GM19025 (cell line): ENCODE data around the gene PARP11.

Experiments used
- ATAC-seq: cut with Tn5 transposase; IDR thresholded peaks from one replicate; pipeline ENCODE4 v1.9.1; 2021; ENCODE audit warnings: mild to moderate bottlenecking, low read depth, moderate library complexity; ENCODE audit not compliant: unreplicated experiment

Gene PARP11

DNA sequence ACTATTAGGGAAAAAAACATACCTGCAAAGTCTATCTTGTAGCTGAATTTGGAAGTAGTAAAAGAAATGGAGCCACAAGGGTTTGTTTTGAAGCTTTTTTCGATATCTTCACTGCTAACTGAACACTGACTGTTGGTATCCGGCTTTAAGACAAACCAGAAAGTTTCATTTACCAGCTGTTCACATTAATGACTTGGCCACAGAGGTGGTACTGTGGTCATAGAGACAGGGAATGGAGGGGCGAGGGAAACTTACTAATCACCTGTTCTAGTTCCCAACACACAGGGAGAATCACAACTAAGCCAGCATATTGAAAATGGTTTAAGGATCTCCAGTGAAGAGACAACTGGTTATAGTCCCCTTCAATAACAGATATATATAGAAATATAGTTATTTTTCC, 44.3 kb downstream of the PARP11 start:
- no peak for ATAC-seq

DNA sequence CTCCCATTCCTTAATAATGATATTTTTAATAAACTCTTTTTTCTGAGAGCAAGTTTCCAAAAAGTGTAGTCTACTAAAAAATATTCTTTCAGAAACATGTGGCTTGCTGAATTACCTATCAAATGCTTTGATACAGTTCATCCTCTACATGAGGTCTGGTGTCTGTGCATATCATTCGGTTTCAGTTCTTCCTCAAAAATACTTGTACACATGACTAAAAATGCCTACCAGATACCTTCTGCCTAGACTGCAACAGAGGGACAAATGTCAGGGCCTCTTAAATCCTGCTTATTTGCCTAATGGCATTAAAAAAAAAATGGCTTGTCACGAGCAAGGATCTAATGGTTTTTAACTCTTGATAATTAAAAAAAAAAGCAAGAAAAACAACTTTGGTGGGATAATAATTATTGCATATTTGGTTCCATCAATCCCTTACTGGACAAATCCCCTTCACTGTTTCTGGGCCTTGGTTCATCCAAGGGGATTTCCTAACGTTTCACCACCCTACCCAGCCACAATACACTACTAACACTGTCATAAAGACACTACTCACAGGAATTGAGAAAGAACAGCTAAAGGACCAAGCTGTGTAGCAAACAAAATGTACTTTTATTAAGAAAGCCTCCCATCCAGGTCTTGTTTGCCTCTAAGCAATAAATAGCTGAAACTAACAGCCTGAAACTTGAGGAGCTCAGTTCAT, 45.7 kb downstream of the PARP11 start:
- ATAC-seq = no peak

DNA sequence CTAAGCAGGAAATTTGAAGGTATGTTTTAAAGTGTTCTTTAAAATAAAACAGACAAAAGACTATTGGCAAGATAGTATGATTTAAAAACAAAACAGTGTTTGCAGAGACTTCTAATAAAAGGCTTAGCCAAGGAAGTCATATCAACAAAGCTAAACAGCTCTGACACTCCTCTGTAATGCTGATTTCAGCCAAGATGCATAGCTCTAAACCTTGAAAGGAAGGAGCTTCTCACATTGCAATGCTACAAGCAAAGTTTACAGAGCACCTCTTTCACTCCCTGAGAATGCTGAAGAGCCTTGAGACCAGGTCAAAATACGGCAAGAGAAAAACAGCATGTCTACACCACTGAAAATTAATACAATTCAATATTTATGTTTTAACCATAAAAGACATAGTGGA, 51.8 kb downstream of the PARP11 start:
- no peak for ATAC-seq

DNA sequence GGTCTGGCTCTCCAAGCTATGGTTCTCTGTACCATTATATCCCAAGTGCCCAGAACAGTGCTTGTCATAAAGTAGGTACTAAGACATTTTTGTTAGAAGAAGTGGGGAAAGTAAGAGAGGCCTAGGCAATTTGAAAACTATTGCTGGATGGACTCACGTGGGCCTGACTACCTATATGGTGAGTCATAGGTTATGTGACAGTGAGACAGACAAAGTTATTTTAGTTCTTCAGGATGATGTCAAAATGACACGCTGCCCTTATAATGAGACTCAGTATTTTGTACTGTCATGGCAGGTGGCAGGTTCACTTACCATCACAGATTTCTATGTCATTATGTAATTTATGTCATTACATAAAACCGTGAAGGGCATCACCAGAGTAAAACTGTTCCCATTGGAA, 53.1 kb downstream of the PARP11 start:
- ATAC-seq = no peak

DNA sequence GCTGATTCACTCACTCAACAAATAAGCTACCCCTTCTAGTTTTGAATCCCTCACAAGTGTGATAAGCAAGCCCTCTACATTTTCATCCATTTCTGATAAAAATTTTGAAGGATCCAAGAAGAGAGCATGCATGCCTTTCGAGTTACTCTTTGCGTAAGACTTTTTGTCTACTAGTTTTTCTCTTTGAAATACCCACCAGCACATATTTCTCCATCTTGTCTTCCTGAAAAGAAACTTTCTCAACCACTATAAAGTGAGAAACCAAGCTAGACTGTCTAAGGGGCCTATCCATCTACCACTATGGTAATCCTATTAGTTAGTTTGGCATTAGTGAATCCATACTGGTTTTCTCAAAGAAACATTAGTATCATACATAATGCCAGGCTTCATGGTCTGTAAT, 56.9 kb downstream of the PARP11 start:
- ATAC-seq = no peak

DNA sequence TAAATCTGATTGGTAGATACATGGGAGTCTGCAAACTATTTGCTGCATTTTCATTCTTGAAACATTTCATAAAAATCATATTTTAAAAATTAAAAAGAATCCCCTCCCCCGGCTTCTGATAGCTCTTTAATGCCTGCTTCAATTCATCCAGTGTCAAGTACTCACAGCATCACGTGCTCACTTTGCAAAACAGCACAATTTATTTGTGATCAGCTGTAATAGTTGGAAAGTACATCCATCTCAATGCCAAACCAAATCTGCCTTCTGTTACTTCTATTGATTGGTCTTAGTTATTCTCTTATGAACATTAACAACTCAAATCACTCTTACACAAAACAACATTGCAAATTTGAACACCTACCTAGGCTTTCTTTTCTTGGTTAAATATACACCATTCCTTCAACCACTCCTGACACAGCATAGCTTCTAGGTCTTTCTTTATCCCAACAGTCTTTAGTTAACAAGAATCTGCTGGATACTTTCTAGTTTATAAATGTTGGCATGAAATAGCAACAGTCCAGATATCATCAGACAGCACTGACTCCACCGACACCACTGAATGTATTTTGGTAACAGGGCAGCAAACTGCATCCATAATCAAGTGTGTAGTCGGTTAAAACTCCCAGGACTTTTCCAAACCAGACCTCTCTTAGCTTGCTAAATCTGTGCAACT, 58.0 kb downstream of the PARP11 start:
- no peak for ATAC-seq

DNA sequence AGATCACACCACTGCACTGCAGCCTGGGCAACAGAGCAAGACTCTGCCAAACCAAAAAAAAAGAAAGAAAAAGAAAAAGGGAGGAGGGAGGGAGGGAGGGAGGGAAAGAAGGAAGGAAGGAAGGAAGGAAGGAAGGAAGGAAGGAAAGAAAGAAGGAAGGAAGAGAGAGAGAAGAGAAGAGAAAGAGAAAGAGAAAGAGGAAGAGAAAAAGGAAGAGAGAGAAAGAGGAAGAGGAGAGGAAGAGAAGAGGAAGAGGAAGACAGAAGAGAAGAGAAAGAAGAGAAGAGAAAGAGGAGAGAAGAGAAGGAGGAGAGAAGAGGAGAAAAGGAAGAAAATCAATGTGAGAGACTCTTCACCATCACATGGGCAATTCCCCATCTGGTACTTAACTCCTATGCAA, 62.7 kb downstream of the PARP11 start:
- ATAC-seq = no peak

DNA sequence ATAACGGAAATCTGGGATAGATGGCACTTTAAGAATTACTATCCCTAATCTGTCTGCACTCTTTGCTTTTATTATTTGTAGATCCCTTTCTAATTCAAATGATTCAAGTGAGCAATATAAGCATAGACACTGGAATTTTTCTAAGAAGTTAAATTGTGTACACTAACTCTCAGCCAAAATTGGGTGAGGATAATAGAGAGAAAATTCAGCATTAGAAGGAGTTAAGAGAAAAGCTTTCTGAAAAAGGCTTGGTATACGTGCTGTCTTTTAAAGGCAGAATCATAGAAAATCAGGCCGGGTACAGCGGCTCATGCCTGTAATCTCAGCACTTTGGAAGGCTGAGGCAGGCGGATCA, 63.2 kb downstream of the PARP11 start:
- no peak for ATAC-seq

DNA sequence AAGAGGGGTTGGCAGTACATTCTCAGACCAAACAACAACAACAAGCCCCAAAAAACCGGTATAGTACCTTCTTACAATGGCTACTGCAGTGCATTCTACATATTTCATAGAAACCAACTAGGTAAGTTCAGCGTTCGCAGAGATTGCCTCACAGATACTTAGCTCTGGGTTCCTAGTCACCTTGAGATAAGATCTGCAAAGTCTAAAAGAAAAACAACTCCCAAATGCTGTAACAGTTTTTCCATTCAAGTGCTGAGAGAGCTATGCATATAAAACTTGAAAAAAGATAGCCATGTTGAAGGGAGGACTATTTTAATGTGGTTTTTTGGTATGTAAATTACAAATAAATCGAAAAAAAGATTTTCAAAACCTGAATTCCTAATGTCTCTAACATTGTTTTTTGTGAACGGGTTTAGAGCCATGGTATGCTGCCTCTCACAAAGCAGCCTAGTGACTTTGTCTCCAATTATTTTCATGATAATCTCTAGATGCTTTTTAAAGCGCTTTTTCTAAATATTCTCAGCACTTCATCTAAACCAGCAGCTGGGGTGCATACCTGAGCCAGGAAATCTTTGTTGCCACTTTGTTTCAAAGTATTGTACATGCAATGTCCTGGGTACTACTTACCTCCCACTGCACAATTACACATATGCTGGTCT, 63.7 kb downstream of the PARP11 start:
- no peak for ATAC-seq

DNA sequence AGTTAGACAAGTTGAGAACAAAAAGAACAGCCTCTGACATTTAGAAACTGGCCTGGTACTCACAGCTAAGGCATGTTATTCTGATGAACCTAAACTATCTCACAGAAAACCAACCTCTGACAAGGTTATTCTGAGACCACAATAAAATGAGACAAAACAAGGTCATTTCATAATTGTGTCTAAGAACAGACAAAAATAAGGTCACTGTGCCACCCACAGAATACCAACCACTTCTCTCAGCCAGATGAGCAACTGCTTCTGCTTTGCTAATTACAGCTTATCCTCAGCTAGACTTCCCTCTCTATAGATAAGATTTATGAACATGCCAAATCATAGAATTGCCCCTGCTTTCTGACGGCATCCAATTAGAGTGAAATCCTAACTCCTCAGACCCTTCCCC, 68.1 kb downstream of the PARP11 start:
- ATAC-seq = no peak

DNA sequence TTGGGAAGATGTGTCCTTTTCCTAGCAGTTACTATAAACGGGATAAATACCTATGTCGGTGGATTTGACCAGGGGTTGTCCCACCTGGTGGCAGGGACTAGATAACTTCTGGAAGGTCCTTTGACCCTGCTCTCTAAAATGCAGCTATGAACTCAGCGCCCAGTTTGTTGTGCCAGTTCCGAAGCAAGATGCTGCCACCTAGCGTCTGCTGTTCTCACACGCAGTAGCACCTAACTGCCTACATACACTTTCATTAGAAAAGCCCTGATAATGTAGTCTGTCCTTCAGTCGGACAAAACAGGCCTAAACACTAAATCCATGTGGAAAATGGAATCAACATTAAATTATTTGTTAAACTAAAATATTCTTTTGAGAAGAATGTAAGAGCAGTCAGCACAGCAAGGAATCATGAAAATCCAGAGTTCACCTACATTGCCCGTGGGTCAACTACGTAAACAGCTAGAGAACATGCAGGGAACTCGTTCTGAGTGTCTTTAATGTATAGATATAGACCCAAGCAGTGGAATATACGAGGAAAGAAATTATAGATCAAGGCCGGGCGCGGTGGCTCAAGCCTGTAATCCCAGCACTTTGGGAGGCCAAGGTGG, 69.2 kb downstream of the PARP11 start:
- no peak for ATAC-seq

DNA sequence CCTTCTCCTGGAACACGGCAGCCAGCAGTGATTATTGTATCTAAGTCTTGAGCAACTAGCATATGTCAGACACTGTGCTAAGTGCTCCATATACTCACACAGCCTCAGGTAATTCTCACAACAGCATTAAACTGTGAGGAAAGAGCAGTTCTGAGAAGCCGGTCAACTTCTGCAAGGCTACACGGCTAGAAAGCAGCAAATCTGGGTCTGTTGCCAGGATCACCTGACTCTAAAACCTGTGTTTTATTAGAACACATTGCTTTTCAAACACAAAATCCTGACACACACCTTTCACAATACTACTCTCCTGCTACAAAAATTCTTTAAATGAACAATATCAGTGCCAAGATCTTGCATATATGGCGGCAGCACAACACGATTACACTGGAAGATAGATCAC, 70.5 kb downstream of the PARP11 start:
- no peak for ATAC-seq

DNA sequence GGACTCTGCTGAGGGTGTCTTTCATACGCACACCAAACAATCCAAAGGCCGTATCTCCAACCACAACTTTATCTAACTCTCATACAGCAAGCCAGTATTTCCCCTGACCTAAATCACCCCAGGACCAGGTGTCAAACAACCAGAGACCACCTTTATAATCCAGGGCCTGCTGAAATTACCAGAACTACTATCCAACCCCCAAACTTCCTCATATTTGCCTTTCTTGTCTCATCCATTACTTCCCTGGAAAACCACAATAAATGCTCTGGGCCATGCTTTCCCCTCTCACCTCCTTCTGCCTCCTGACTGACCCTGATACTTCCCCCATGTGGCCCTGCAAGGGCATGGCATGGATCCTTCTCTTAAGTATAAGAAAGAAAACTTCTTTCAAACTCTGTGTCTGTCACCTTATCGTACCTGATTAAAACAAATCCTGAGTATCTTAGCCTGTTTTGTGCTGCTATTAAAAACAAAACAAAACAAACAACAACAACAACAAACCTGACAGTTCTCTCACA, 75.6 kb downstream of the PARP11 start:
- no peak for ATAC-seq

DNA sequence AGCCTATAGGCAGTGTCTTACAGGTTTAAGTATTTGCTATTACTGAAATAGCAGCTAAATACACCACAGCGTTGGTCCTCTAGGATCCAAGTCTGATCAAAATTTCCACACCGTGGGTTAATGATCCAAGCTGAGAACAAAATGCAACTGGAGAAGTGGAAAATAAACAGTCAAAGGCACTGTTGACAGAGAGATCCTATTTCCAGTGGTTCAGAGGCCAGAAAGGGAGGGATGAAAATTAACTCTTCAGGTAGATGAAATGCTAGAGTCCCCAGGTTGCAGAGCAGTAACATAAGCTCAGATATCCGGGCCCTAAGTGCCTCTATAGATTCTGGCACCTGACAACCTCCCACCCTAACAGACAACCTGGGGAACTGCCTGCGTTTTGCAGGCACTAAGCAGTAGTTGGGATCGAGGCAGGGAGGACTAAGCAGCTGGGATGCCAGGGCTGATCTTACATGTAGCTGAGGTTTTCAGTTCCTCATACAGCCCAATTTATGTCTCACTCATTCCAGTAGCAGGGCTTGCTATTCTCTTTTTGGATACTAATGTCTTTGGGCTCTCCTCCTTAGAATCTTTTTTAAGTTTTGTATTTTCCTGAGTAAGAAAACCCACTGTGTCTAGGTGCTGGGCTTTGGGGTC, 77.6 kb downstream of the PARP11 start:
- ATAC-seq = no peak

DNA sequence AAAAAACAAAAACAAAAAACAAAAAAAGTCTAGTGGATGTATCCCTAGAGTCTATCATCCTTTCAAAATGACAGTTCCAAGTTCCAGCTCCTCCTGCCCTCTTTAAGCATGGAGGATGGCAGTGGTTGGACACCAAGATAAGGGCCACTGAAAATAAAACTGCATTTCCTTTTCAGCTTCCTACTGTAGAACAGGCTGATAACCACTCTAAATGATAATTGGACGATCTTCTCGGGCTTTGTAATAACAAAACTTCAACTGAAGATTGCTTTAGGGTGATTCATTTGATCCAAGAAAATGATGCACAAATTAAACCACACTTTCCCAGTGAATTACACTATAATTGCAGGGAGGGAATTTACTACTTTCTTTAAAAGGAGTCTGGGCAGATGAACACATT, 78.1 kb downstream of the PARP11 start:
- no peak for ATAC-seq

DNA sequence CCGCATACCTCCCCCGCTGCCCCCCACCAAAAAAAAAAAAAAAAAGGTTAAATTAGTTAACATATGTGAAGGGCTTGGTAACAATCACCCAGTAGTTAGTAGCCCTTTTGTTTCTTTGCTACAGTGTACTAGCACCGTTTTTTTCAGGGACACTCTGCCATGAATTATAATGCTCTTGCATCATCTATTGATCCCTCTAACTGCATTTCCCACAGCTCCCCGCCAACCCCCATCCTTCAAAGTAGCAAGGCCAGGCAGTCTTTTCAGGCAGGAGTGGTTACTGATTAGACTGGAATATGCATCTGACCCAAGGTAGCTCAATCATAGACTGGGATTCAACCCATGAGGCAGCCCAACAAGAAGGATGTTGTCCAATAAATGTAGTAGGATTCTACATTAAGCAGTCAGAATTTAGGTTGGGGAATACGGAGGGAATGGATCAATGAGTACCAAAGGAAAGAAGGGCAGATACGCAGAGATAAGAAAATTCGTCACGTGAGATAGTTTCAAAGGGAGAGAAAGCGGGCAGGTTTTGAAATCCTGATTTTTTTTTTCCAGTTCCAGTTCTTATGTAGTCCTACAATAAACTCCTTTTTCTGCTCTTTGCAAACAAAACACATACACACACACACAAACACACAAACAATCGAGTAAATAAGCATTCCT, 80.4 kb downstream of the PARP11 start:
- no peak for ATAC-seq

DNA sequence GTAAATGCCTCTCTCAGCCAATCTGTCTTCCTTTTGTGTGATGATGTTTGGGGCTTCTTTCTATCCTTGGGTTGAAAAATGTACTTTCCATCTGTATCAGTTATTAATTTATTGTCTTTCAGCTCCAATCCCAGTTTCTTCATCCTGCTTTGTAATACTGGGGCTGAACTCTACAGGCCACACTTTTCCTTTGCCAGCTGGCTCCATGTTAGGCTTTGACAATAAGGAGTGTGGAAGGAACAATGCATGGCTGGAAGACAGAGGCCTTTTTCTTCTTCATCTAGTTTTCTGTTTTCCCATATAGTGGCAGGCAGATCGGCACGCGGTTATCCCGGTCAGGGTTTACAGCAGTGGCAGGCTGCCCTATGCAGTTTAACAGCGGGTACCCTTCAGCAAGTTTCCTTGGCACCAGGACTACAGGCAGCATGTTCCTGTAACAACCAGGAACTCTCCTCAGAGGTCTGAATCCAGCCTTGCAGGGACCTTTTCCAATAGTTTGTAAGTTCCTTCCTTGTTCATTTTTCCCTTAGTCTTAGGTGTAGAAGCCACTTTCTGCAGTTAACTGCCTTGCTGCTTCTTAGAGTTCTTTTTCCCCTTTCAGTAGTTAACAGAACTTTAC, 81.8 kb downstream of the PARP11 start:
- ATAC-seq = no peak

DNA sequence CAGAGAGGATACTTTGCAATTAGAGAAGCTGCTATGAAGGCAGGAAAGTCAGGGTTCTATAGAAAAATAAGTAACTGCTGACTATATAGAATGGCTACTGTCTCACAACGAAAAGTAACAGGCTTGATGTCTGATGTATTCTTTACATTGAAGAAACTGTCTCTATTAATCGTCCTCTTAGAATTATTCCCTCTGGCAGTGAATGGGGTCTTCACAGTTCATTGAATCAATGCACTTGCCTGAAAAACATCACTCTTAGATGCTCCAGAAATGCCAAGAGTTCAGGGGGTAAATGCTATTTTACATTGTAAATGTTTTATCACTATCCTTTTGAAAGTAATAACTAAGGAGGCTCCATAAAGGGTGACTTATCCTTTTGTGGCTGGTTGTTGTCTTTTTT, 82.6 kb downstream of the PARP11 start:
- ATAC-seq = no peak

DNA sequence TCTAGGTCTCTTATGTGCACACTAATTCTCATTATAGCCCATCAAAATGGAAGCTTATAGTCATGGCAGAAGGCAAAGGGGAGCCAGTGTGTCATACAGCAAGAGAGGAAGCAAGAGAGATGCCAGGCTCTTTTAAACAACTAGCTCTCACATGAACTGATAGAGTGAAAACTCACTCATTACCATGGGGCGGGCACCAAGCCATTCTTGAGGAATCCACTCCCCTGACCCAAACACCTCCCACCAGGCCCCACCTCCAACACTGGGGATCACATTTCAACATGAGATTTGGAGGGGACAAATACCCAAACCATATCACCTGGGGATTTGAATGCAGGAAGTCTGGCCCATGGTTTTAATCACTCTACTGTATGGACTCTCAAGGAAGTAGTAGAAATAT, 83.4 kb downstream of the PARP11 start:
- ATAC-seq = no peak

DNA sequence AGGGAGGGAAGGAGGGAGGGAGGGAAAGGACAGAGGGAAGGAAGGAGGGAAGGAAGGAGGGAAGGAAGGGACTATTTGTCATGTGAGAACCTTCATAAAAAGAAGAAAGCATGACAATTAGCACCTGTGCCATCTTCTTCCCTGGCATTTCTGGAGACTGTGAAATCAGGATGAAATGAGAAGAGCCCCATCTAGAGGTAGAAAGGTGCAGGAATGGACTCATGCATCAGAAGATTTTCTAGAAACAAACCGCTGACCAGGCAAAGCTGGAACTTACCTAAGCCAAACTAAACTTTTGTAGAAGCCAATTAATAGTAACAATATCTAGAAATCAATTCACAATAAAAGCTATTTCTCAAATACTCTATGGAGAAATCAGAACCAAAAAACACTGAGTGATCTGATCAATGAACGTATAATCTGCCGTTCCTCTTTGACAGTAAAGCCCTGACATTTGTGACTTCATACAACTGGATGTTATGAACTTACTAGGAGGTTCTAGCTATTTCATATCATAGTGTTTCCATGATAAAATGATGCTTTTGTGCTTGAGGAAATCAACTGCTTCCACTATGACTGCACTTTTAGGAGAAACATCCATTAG, 95.9 kb downstream of the PARP11 start:
- no peak for ATAC-seq
